ENCODE data around the gene MTHFSD.

- TF ChIP-seq, protein P1, sequence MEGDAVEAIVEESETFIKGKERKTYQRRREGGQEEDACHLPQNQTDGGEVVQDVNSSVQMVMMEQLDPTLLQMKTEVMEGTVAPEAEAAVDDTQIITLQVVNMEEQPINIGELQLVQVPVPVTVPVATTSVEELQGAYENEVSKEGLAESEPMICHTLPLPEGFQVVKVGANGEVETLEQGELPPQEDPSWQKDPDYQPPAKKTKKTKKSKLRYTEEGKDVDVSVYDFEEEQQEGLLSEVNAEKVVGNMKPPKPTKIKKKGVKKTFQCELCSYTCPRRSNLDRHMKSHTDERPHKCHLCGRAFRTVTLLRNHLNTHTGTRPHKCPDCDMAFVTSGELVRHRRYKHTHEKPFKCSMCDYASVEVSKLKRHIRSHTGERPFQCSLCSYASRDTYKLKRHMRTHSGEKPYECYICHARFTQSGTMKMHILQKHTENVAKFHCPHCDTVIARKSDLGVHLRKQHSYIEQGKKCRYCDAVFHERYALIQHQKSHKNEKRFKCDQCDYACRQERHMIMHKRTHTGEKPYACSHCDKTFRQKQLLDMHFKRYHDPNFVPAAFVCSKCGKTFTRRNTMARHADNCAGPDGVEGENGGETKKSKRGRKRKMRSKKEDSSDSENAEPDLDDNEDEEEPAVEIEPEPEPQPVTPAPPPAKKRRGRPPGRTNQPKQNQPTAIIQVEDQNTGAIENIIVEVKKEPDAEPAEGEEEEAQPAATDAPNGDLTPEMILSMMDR (optimal IDR thresholded peaks at IDR 0.05 in 1 of 3, IDR thresholded peaks at IDR 0.05 in 1 of 3, conservative IDR thresholded peaks at IDR 0.05 in 1 of 3; ENCODE audit: extremely low read depth in 1 of 3, insufficient read depth in 2 of 3, low read length in 3 of 3): no peak
- TF ChIP-seq EZH2 (IDR thresholded peaks at IDR 0.05; ENCODE audit: low read length): no peak
These were observed 23.9 kb downstream of the MTHFSD start for GRCh38 chr16:86531191-86531545.
